Esophagus squamous epithelium (tissue), 4 donors: Measurements from ENCODE around the gene SEC14L5.

Source experiments
- CTCF ChIP-seq, 6 experiments: fragments of 450-650 bp in 4 of 6; fragments of 200-600 bp in 2 of 6; sonication (generic) in 2 of 6; IDR thresholded peaks; one replicate each; pipeline ENCODE4 v1.5.1; 2016 to 2019; ENCODE audit warnings: antibody characterized with exemption in 6 of 6, mild to moderate bottlenecking in 4 of 6, moderate library complexity in 4 of 6
- POLR2A ChIP-seq, 4 donors: fragments of 450-650 bp; IDR thresholded peaks; one replicate each; pipeline ENCODE4 v1.6.1; 2017; ENCODE audit warnings: antibody characterized with exemption in 4 of 4, mild to moderate bottlenecking in 4 of 4, moderate library complexity in 3 of 4

GRCh38 chr16:4934591-4934990 lies 23.5 kb upstream of the SEC14L5 start:
- no peak for TF ChIP-seq CTCF (IDR thresholded peaks at IDR 0.05)
- TF ChIP-seq POLR2A (IDR thresholded peaks at IDR 0.05) = no peak
